ENCODE data around the gene FAM135A. TPM values are rescaled to one million over a fixed set of nuclear protein-coding genes. Genes with fewer than 3 reads are reported as not detected.

FAM135A gene
- total and polyA plus RNA-seq, 9 of the 15 experiments (the other 6 are each of a cell fraction or from before 2014, with no cell fraction given), result 7.4 to 32.9 (median 19.2) TPM

DNA sequence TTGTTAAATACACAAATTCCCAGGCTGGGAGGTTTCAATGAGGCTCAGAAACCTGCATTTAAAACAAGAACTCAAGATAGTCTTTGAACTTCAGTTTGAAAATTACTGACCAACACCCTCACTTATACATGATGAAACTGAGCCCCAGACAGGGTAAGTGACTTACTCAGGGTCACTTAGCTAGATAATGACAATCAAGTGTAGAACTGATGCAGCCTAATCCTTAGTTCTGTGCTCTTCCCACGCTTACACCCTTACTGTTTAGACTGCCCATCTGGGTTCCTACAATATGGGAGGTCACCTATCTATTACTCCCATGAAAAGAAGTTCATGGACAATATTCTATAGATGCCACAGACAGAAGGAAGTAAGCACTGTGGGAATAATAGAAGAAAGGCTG is 24.5 kb upstream of the FAM135A start (continued):
- no peak for TF ChIP-seq ZBTB1 (CRISPR knock-in tag; IDR thresholded peaks at IDR 0.05; ENCODE audit: borderline replicate concordance, low read depth)
- peak; percentile 75 for TF ChIP-seq CEBPG (CRISPR knock-in tag; IDR thresholded peaks at IDR 0.05)
- 0 out of 4 replicates have a peak, but pooled peaks of 1 of the 2 experiments have one; percentile 41 for TF ChIP-seq CEBPG (tag; conservative IDR thresholded peaks at IDR 0.05 in 1 of 2, IDR thresholded peaks at IDR 0.05 in 1 of 2)
- TF ChIP-seq, protein P1, sequence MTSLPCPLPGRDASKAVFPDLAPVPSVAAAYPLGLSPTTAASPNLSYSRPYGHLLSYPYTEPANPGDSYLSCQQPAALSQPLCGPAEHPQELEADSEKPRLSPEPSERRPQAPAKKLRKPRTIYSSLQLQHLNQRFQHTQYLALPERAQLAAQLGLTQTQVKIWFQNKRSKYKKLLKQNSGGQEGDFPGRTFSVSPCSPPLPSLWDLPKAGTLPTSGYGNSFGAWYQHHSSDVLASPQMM (CRISPR knock-in tag; IDR thresholded peaks at IDR 0.05), result no peak
- TF ChIP-seq ELF1 (tag; IDR thresholded peaks at IDR 0.05), result no peak
- TF ChIP-seq TEAD2 (tag; IDR thresholded peaks at IDR 0.05), result no peak
- TF ChIP-seq MTA1 (IDR thresholded peaks at IDR 0.05; ENCODE audit: borderline replicate concordance), result no peak
- TF ChIP-seq TAL1 (IDR thresholded peaks at IDR 0.05), result no peak
- no peak for TF ChIP-seq NUFIP1 (IDR thresholded peaks at IDR 0.05; ENCODE audit: partially characterized antibody)
- TF ChIP-seq MCM7 (IDR thresholded peaks at IDR 0.05), result no peak
- no peak for TF ChIP-seq ETV5 (CRISPR knock-in tag; IDR thresholded peaks at IDR 0.05; ENCODE audit: low read depth)
- no peak for TF ChIP-seq CAMTA2 (CRISPR knock-in tag; conservative IDR thresholded peaks at IDR 0.05)
- no peak for TF ChIP-seq SREBF1 (IDR thresholded peaks at IDR 0.05; ENCODE audit: borderline replicate concordance, low read depth, low read length)
- TF ChIP-seq, protein P2, sequence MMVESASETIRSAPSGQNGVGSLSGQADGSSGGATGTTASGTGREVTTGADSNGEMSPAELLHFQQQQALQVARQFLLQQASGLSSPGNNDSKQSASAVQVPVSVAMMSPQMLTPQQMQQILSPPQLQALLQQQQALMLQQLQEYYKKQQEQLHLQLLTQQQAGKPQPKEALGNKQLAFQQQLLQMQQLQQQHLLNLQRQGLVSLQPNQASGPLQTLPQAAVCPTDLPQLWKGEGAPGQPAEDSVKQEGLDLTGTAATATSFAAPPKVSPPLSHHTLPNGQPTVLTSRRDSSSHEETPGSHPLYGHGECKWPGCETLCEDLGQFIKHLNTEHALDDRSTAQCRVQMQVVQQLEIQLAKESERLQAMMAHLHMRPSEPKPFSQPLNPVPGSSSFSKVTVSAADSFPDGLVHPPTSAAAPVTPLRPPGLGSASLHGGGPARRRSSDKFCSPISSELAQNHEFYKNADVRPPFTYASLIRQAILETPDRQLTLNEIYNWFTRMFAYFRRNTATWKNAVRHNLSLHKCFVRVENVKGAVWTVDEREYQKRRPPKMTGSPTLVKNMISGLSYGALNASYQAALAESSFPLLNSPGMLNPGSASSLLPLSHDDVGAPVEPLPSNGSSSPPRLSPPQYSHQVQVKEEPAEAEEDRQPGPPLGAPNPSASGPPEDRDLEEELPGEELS (CRISPR knock-in tag; IDR thresholded peaks at IDR 0.05; ENCODE audit: borderline replicate concordance), result no peak
- TF ChIP-seq, protein P3, sequence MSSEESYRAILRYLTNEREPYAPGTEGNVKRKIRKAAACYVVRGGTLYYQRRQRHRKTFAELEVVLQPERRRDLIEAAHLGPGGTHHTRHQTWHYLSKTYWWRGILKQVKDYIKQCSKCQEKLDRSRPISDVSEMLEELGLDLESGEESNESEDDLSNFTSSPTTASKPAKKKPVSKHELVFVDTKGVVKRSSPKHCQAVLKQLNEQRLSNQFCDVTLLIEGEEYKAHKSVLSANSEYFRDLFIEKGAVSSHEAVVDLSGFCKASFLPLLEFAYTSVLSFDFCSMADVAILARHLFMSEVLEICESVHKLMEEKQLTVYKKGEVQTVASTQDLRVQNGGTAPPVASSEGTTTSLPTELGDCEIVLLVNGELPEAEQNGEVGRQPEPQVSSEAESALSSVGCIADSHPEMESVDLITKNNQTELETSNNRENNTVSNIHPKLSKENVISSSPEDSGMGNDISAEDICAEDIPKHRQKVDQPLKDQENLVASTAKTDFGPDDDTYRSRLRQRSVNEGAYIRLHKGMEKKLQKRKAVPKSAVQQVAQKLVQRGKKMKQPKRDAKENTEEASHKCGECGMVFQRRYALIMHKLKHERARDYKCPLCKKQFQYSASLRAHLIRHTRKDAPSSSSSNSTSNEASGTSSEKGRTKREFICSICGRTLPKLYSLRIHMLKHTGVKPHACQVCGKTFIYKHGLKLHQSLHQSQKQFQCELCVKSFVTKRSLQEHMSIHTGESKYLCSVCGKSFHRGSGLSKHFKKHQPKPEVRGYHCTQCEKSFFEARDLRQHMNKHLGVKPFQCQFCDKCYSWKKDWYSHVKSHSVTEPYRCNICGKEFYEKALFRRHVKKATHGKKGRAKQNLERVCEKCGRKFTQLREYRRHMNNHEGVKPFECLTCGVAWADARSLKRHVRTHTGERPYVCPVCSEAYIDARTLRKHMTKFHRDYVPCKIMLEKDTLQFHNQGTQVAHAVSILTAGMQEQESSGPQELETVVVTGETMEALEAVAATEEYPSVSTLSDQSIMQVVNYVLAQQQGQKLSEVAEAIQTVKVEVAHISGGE (CRISPR knock-in tag; IDR thresholded peaks at IDR 0.05), result no peak
- TF ChIP-seq, protein P4, sequence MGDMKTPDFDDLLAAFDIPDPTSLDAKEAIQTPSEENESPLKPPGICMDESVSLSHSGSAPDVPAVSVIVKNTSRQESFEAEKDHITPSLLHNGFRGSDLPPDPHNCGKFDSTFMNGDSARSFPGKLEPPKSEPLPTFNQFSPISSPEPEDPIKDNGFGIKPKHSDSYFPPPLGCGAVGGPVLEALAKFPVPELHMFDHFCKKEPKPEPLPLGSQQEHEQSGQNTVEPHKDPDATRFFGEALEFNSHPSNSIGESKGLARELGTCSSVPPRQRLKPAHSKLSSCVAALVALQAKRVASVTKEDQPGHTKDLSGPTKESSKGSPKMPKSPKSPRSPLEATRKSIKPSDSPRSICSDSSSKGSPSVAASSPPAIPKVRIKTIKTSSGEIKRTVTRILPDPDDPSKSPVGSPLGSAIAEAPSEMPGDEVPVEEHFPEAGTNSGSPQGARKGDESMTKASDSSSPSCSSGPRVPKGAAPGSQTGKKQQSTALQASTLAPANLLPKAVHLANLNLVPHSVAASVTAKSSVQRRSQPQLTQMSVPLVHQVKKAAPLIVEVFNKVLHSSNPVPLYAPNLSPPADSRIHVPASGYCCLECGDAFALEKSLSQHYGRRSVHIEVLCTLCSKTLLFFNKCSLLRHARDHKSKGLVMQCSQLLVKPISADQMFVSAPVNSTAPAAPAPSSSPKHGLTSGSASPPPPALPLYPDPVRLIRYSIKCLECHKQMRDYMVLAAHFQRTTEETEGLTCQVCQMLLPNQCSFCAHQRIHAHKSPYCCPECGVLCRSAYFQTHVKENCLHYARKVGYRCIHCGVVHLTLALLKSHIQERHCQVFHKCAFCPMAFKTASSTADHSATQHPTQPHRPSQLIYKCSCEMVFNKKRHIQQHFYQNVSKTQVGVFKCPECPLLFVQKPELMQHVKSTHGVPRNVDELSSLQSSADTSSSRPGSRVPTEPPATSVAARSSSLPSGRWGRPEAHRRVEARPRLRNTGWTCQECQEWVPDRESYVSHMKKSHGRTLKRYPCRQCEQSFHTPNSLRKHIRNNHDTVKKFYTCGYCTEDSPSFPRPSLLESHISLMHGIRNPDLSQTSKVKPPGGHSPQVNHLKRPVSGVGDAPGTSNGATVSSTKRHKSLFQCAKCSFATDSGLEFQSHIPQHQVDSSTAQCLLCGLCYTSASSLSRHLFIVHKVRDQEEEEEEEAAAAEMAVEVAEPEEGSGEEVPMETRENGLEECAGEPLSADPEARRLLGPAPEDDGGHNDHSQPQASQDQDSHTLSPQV (IDR thresholded peaks at IDR 0.05), result no peak
- TF ChIP-seq, protein P5, sequence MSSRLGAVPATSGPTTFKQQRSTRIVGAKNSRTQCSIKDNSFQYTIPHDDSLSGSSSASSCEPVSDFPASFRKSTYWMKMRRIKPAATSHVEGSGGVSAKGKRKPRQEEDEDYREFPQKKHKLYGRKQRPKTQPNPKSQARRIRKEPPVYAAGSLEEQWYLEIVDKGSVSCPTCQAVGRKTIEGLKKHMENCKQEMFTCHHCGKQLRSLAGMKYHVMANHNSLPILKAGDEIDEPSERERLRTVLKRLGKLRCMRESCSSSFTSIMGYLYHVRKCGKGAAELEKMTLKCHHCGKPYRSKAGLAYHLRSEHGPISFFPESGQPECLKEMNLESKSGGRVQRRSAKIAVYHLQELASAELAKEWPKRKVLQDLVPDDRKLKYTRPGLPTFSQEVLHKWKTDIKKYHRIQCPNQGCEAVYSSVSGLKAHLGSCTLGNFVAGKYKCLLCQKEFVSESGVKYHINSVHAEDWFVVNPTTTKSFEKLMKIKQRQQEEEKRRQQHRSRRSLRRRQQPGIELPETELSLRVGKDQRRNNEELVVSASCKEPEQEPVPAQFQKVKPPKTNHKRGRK (tag; IDR thresholded peaks at IDR 0.05), result no peak
